NCI-H2171 (cell line): ENCODE data around the gene ASPHD1.
"Not testable (repeated sequence)": the region's sequence is repeated elsewhere in the genome, so short reads cannot be mapped to it uniquely, and the experiment has no call there.

Source experiments
- DNase-seq: peaks from one replicate; lab custom pipeline; 2025; lab: John Stamatoyannopoulos, UW

ASPHD1 gene

GRCh38 chr16:29900102-29900887 is at the start of gene ASPHD1:
TSS of gene ASPHD1 (plus strand) at chr16:29900488. CDS start at chr16:29900972, 484 bp downstream.
- DNase-seq: peak; percentile 77

- DNase-seq: no peak
These were observed 49.3 kb upstream of the ASPHD1 start for GRCh38 chr16:29850998-29851397.

GRCh38 chr16:29852654-29853053 is 47.6 kb upstream of the ASPHD1 start:
- DNase-seq: no peak

GRCh38 chr16:29854520-29855100 is 45.7 kb upstream of the ASPHD1 start:
- no peak for DNase-seq

- DNase-seq: no peak
These were observed 43.0 kb upstream of the ASPHD1 start for GRCh38 chr16:29857133-29857760.

GRCh38 chr16:29858149-29858849 is 42.0 kb upstream of the ASPHD1 start:
- no peak for DNase-seq

GRCh38 chr16:29858974-29859373 is 41.3 kb upstream of the ASPHD1 start:
- no peak for DNase-seq

GRCh38 chr16:29860218-29860617 is 40.1 kb upstream of the ASPHD1 start:
- no peak for DNase-seq

GRCh38 chr16:29862383-29862883 is 37.9 kb upstream of the ASPHD1 start:
- DNase-seq: no peak

GRCh38 chr16:29862884-29863668 is 37.2 kb upstream of the ASPHD1 start, which contains the start of gene CDIPT:
TSS of gene CDIPT (minus strand) at chr16:29863226. CDS start at chr16:29862857, 369 bp downstream.
- DNase-seq: peak; percentile 97

- DNase-seq: no peak
These were observed 36.7 kb upstream of the ASPHD1 start for GRCh38 chr16:29863669-29863984.

- DNase-seq: no peak
These were observed 36.1 kb upstream of the ASPHD1 start for GRCh38 chr16:29864205-29864604.

GRCh38 chr16:29868396-29869009 is 31.8 kb upstream of the ASPHD1 start:
- no peak for DNase-seq

- DNase-seq: not testable (repeated sequence)
These were observed 31.2 kb upstream of the ASPHD1 start for GRCh38 chr16:29869067-29869466.

GRCh38 chr16:29871822-29872546 is 28.3 kb upstream of the ASPHD1 start:
- DNase-seq: no peak

GRCh38 chr16:29873319-29873718 is 27.0 kb upstream of the ASPHD1 start:
- DNase-seq: no peak

- no peak for DNase-seq
These were observed 25.1 kb upstream of the ASPHD1 start for GRCh38 chr16:29875206-29875605.

GRCh38 chr16:29876217-29876593 is 24.1 kb upstream of the ASPHD1 start:
- DNase-seq: no peak

GRCh38 chr16:29876594-29877249 is 23.6 kb upstream of the ASPHD1 start:
- no peak for DNase-seq
